Stimulated activated CD8-positive, alpha-beta memory T cell treated with anti-CD3 and anti-CD28 coated beads, Interleukin-2, amount 100 ng/mL, for 1 hour (primary cell): ENCODE measurements around the gene FTCD.

Experiments
- DNase-seq, 2 donors: peaks; one replicate each; pipeline ENCODE4 v3.0.0-alpha.2; 2020; ENCODE audit warnings: low read depth in 2 of 2

Gene FTCD

DNA sequence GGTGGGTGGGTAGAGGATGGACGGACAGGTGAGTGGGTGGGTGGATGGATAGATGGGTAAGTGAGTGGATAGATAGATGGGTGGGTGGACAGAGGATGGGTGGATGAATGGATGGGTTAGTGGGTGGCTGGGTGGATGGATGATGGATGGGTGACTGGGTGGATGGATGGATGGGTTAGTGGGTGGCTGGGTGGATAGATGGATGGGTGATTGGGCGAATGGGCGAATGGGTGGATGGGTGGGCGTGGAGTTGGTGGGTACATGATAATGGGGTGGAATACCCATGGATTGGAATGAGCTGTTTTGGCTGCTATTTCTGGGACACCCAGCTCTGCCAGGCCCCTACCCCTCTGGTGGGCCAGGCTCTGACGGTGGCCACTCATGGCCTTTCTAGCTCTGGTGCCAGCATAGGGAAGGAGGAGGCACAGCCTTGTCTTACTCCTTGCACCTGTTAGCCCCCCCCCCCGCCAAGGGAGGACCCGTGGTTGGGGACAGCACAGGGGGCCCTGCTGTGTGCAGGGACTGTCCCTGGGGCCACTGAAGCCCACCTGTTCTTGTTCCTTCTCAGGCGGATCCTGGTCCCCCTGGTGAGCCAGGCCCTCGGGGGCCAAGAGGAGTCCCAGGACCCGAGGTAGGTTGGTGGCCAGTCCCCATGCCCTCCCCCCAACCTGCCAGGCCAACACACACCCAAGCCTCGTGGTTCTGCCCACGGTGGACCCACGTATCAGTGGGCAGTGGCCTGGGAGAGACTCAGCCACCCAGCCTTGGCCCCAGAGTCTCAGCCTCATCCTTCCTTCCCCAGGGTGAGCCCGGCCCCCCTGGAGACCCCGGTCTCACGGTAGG lies 31.1 kb downstream of the FTCD start:
- no peak for DNase-seq

GRCh38 chr21:46122758-46123683 lies 32.4 kb downstream of the FTCD start:
- no peak for DNase-seq

DNA sequence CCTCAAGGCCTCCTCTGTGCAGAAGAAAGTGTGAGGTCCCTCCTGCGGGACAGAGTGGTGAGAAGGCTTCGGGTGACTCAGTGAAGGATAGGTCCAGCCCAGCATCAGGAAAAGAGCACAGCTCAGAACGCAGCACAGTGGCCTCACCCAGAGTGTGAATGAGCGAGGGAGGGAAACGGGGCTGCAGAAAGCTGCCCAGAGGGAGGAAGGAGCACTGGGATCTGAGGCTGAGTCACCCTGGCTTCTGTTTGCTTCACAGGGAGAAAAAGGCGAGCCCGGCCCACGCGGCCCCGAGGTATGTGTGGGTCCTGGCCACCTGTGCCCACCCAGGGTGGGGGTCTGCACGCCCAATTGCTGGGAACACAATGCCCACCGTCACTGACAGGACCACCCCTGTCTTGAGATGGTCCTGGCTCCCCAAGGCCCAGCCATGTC lies 33.1 kb downstream of the FTCD start:
- DNase-seq = no peak

- DNase-seq = no peak
Observed at GRCh38 chr21:46121286-46122221, 33.8 kb downstream of the FTCD start.

DNA sequence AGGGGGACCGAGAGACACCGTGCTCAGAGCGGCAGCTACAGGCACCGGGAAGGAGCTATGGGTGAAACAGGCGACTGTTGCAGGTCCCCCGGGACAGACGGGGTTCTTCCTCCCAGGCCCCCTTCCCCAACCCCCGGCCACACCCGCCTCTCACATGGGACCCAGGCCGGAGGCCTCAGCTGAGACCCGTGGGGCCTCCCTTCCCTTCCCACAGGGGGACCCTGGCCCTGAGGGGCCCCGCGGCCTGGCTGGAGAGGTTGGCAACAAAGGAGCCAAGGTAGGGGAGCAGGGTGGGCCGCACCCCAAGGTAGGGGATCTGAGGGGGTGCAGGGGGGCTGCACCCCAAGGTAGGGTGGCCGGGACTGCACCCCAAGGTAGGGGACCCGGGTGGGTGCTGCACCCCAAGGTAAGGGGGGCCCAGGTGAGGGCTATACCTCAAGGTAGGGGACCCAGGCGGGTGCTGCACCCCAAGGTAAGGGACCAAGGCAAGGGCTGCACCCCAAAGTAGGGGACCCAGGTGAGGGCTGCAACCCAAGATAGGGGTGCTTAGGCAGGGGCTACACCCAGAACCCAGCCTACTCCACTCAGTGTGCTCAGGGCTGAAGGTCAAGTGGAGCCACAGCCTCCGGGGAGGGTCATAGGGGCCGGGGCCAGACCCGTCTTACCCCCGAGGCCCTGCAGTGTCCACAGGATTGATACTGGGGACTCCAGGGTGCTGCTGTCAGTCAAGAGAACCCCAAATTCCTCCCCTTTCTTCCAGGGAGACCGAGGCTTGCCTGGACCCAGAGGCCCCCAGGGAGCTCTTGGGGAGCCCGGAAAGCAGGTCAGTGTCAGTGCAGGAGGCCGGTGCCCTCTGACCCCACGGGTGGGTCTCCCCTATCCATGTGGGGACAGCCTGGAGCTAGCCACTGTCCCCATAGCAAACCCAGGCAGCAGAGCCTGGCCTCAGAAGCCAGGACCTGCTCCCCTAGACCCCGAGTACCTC lies 34.8 kb downstream of the FTCD start:
- no peak for DNase-seq

GRCh38 chr21:46119637-46120271 lies 35.6 kb downstream of the FTCD start:
- no peak for DNase-seq

- no peak for DNase-seq
Observed at GRCh38 chr21:46119144-46119636, 36.2 kb downstream of the FTCD start.

DNA sequence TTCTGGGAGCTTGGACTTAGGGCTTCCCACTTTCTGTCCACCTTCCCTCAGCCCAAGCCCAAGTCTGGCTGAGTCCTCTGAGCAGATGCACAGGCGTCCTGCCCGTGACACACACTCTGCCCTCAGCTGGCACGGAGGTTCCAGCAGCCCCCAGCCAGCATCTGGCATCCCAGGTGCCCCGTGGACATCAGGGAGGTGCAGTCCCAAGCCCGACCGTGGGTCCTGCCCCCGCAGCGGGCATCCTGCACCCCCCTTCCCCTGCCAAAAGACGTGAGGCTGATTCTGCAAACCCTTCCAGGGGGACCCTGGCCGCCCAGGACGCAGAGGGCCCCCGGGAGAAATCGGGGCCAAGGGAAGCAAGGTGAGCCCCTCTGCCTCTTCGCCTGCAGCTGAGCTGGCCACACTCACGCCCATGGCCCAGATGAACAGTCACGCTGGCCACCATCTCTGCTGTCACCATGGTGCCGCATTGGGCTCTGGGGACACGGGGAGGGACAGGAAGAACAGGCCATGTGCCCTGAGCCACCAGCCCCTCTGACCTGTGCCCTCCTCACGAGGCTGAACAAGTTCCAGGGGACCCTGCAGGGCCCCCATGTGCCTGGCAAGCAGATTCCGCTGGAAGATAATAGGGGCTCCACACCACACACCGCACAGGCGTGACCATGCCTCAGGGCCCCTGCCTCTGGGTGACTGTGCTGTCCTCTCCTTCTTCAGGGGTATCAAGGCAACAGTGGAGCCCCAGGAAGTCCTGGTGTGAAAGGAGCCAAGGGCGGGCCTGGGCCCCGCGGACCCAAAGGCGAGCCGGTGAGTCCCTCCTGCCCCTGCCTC lies 36.8 kb downstream of the FTCD start:
- DNase-seq = no peak

DNA sequence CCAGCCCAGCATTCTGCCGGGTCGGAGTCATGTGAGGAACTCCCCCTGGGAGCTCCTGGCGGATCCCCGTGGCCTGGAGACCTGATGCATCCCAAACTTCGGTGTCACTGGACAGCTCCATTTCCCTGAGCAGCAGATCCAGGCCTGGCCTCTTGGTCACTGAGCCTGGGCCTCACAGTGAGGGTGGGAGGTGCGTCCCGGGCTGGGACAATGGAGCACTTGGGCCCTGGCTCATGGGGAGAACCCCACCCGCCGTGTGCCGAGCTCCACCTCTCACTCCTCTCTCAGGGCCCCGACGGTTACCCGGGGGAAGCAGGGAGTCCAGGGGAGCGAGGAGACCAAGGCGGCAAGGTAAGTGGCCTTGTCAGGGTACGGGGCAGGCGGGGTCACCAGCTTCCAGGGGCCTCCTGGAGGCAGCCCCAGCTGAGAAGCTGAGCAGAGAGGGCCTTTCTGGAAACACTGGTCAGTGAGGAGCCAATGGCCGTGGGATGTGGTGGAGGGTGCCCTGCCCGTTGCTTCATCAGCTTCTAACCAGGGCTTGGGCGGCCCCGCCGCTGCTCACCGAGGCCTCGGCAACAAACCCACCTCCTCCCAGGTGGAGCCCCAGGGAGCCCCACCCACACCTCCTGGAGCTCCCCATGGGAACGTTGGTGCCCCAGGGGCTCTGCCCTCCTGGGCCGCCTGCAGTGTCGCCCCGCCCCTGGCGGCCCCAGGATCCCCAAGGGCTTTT lies 37.6 kb downstream of the FTCD start:
- no peak for DNase-seq

DNA sequence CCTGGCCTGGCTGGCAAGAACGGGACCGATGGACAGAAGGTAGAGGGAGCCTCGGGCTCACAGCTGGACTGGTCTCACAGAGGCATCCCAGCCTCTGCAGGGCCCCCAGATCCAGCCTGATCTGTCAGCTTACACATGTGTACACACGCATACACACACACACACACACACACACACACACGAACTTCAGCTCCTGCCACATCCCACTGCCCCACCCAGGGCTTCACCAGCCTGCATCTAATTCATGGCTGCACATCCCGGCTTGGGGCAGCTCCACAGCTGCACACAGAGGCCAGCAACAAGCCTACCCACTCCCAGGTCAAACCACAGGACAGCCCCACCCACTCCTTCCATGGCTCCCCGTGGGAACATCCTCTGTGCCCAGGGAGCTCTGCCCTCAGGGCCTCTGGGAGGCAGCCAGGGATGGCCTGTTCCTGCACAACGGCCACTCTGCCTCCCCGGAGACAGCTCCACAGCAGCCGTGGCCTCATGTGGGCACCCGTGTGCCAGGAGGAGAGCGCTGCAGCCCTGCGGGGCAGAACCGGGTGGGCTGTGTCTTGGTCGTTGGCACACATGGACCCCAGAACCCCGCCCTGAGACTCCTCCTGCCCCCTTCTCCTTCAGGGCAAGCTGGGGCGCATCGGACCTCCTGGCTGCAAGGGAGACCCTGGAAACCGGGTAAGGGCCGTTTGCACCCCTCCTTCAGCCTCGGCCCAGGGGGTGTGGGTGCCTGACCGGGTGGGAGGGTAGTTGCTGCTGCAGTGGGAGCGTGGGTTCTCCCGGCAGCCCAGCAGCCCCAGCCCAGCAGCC lies 38.4 kb downstream of the FTCD start:
- no peak for DNase-seq

GRCh38 chr21:46116189-46116775 lies 39.1 kb downstream of the FTCD start:
- no peak for DNase-seq

DNA sequence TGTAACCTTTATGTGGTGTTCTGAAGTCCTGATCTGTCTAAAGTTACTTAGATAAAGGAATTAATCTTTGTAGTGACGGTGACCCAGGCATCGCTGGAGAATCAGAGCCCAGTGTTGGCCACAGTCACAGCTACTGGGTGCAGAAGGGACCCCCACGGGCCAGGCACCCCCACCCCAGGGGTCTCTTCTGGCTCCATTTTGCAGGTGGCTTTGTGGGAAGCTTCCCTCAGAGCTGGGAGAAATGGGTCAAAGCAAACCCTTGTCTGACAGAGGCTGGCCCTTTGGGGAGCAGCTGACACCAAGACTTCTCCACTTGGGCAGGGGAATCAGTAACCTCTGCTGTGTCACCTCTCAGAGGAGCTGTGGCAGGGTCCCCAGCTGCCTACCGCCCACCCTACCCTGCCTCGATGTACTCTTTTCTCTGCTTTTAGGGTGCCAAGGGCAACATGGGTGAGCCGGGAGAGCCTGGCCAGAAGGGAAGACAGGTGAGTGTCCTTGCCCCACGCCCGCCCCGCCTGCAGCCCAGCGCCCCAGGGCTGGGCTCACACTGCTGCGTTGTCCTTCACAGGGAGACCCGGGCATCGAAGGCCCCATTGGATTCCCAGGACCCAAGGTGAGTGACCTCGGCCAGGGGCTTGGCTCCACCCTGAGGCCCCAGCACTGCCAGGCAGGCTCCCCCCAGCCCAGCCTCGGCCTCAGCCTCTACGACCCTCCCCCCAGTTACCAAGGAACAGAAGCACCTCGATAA lies 39.8 kb downstream of the FTCD start:
- no peak for DNase-seq

DNA sequence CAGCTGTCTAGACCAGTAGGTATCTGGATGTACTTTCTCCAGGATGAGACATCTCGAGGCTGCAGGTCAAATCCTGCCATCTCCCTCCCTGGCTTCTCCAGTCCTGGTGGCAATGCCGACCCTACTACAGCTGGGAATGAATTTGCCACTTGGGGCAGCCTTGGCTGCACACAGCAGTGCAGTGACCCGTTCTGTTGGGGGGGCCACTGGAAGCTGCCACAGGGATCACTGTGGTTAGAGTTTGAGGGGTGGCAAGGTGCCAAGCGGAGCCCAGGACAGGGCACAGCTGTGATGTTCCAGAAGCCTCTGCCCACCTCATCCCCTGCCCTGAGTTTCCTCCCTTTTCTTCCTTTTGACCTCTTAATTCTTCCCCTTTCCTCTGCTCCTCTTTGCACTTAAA lies 40.4 kb downstream of the FTCD start:
- DNase-seq = no peak

DNA sequence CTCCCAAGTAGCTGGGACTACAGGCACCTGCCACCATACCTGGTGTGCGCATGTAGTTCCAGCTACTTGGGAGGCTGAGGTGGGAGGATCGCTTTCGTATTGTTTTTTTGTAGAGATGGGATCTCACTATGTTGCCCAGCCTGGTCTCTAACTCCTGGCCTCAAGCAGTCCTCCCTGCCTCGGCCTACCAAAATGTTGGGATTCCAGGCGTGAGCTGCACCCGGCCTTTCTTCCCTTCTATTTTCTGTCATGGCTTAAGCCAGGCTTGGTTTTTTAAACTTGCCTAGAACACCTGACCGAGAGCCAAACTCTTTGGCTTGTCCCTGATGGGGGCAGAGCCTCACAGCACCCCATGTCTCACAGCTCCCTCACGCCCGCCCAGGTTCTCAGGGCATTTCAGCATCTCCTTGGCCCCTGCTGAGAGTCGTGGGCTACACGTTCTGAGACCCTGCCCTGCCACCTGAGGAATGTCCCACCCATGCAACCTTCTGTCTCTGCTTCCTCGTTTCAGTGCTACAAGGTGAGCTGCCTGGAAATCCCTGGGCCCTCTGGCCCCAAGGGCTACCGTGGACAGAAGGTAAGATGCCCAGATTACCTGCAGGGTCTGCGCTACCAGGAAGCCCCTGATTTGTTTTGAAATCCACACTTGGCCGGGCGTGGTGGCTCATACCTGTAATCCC lies 41.7 kb downstream of the FTCD start:
- DNase-seq = no peak

DNA sequence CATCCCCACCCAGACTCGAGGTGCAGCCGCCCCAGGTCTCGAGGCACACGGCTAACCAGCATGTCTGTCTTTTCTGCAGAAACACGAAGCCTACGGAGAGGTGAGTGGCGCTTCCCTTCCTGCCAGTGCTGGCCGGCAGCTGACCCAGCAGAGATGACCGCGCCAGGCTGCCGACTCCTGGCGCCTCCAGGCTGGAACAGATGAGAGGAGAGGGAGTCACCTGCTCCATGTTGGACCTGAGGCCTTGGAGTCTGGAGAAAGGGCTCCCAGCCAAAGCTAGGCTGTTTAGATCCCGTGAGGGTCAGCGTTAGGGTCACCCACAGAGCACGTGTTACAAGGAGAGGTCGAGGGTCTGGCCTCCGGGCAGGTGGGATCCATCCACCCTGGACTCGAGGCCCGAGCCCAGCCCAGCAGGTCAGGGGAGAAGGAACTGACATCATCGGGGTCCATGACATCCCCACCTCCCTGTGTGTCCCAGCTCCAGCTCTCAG lies 42.6 kb downstream of the FTCD start:
- no peak for DNase-seq
